HS-5 (cell line): ENCODE measurements around the gene LRR1.
"Not testable (repeated sequence)": the region's sequence is repeated elsewhere in the genome, so short reads cannot be mapped to it uniquely, and the experiment has no call there.

Experiments used
- DNase-seq: peaks from one replicate; pipeline ENCODE4 v3.0.0-alpha.2; 2012; ENCODE audit warnings: low read depth

Gene LRR1

DNA sequence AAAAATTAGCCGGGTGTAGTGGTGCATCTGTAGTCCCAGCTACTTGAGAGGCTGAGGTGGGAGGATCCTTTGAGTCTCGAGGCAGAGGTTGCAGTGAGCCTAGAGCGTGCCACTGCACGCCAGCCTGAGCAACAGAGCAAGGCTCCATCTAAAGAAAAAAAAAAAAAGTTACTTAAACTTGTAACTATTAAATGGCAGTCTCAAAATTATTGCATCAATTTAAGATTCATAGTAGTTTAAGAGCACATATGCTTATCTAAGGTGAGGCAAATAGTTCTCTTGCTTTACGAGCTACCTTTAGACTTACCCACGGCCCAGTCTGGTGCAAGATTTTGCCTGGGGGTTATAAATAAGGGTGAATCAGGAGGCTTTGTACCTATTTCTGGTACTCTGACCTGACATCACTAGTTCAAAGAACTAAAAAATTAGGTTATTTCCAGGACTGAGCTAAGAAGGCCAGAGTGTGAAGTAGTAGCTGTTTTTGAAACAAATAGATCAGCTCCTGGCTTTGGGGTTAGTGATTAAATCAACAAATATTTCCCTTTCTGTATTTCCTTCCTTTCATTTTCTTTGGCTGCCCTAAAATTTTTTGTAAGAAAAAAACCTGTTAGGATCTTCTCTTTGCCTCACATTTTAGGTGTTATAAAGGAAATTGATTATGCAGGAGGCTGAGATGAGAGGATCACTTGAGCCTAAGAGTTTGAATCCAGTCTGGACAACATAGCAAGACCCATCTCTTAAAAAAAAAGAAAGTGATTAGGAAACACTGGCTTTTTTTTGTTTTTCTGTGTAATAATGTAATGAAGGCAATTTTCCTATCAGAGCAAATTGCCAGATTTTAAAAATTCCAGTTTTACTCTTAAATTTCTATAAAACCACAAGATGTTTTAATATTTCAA, 25.4 kb downstream of the LRR1 start:
- no peak for DNase-seq

DNA sequence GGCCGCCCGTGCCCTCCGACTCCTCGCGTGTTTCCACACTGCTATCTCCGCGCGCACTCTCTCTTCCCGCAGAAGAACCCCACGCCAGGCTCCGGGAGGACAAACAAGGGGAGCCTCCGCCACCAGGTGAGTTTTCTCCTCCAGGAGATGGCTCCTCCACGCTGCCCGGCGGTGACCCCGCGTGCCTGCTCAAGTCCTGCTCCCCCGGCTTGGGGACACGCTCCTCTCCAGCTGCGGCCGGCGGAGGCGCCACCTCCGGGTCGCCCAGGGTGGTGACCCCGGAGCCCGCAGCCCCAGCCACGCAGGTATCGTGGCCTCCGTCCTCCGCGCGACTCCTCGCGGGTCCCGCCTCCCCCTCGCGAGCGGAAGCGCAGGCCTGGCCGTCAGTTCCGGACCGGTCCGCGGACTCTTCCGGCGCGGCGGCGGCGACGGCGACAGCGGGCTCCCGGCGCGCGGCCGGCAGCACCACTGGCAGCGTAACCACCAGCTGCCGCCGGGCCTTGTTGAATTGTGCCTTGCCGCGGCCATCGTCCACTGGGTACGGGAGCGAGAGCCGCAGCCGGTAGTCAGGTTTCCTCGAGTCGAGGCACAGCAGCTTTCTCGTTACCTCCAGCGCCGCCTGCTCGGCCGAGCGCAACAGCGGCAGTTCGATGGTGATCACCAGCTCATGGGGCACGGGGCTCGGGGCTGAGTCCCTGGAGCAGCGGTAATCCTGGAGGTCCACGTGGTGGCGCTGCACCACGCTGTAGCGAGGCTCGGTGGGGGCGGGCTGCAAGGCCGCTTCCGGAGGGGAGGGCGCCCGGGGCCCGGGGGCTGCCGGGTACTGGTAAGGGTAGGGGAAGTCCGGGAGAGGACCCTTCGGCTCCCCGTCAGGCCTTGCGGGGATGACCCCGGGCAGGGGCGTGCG, 35.2 kb downstream of the LRR1 start:
- DNase-seq = peak; percentile 64

DNA sequence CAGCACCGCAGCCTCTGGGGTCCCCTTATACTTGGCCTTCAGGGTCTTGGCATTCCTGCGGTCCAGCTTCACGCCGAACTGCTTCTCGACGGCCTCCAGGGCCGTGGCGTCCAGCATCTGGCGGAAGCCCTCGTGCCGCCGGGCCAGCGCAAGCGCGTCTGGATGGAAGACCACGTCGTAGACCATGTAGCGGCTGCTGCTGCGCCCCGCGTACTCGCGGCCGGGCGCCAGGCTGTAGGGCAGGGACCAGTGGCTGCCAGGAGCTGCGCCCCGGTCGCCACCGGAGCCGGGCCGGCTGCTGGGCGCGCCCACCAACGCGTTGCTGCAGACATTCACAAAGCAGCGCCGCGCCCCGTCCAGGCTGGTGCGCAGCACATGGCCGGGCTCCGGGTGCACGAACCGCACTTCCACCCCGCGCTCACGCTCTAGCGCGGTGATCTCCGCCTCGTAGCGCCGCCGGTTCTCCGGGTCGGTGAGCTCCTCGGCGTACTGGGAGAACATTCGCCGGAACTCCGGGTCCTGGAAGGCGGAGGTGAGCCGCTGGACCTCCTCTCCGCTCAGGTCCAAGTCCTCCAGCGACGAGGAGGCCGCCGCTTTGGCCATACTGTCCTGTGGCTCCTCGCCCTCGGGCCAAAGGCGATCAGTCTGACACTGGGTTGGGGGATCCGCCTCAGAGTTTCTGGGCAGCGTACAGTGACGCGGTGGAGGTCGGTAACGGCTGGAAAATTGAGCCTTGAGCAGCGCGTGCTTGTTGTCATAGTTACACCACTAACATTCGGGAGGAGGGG, 36.0 kb downstream of the LRR1 start, which contains the start of gene DNAAF2:
Gene DNAAF2 (minus strand): TSS at position 698 of the 788 bp plus-strand sequence. CDS start 95 bp downstream, at position 603.
- peak; percentile 30 for DNase-seq

DNA sequence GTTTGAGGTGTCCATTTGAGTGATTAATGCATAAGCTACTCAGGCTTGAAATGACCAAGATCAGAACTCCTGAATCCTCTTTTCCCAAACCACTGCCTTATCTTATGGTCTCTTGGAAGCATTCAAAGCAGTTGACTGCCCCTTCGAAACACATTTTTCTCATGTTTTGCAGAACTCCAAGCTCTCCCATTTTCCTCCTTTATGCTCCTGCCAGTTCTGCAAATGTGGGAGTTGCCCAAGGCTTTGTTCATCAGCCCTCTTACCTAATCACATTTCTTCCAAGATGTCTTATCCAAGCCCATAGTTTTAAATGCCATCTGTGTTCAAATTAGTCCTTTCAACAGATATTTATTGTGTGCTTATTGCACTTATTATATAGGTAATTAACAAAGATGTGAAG, 38.1 kb downstream of the LRR1 start:
- DNase-seq = no peak

DNA sequence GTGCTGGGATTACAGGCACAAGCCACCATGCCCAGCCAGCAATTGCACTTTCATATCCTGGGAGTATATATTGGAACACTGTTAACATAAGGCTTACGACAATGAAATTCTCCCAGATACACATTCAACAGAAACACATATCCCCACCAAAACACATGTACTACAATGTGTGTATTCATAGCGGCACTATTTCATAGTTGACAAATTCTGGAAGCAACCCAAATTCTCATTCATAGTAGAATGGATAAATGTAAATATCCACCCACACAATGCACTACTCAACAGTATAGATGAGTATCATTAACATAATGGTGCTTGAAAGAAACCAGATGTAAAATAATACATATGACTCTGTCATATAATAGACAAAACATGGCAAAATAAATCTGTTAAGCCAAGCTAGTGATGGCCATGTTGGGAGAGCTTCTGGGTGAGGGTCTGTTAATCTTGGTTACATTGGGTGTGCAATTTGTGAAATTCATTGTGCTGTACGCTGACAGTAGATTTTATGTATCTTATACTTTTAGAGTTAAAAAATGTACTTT, 38.9 kb downstream of the LRR1 start:
- no peak for DNase-seq

DNA sequence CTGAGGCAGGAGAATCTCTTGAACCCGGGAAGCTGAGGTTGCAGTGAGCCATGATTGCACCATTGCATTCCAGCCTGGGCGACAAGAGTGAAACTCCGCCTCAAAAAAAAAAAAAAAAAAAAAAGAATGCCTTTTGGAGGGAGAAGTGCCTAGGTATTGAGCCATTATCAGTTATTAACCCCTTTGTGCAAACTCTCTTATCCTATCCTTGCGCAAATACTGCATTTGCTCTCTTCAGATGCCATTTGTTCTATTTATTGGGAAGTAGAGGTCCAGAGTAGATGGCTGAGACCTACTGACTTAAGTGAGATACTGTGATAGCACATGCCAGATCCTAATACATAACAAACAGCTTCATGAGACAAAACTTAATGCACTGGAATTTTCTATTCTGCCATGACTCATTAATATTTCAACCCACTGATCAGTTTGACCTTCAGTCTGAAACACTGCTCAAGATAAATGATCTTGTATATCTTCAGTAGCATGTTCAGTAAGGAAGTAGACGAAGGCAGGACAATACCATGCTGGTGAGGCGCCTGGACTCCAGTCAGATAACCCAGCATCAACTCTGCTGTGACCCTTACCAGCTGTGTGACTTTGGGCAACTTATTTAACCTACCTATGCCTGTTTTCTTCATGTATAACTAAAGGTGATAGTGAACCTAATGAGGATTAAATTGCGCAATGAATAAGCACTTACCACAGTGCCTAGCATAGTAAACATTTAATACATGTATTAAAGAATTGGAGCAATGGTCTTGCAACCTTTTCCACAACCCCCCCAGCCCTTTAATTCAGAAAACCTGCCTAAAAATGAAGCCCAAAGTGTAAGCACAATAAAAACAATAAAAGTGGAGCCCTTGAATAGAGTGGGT, 42.0 kb downstream of the LRR1 start:
- no peak for DNase-seq

DNA sequence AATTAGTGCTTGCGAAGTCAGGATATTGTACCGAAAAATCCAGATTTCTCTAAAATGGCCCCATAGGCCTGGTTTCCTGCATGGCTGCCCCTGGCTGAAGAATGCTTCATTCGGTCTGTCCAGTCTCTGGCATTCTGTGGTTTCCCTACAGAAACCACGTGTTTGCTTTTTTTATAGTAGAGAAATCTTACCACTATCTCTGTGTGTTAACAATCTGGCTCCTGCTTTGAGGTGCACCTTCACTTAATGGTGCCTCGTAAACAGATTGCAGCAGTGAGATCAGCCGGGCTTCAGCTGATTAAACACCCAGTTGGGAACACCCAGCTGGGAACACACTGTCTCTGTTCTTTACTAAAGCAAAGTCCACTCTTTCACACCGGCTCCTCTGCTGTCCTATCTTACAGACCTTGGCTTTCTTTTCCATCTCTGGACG, 43.0 kb downstream of the LRR1 start:
- DNase-seq = no peak

DNA sequence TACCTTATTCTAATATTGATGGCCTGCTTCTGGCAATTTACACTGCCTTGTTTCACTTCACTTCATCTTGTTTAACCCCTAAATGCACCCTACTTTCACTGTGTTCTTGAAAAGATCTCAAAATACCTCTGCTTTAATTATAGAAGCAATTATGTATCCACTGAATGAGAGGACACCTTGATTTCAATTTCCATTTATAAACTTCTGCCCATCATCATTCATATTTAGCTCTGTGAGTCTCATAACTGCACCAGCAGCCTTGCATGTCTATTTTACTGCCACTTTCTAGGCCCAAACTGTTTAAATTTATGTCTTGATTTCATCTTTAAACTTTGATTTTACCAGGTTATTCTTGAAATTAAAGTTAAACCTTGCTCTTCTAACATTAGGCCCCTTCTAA, 43.4 kb downstream of the LRR1 start:
- DNase-seq = no peak

DNA sequence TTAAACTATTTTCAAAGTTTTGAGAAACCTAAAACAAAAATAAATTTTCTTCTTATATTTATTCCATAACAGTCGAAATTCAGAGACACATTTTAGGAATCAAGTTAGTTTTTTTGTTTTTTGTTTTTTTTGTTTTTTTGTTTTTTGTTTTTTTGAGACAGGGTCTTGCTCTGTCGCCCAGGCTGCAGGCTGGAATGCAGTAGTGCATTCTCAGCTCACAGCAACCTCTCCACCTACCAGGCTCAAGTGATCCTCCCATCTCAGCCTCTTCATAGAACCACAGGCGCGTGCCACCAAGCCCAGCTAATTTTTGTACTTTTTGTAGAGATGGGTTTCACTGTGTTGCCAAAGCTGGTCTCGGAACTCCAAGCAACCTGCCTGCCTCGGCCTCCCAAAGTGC, 54.8 kb downstream of the LRR1 start:
- DNase-seq = no peak

DNA sequence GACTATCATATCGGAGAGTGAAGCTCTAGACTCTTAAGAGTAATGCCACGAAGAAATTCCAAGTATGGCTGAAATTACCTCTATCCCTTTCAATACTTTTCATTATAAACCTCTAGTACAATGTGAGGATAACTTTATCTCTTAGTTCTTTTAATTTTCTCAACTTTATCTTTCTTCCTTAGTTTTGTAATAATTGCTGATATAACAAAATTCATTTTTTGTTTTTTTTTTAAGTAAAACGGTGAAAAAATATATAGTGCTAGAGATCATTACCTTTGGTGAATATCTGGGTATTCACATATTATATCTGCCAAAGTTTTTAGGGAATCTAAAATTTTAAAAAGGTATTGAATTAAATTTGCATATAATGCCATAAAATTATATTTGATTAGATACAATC, 55.8 kb downstream of the LRR1 start:
- no peak for DNase-seq

DNA sequence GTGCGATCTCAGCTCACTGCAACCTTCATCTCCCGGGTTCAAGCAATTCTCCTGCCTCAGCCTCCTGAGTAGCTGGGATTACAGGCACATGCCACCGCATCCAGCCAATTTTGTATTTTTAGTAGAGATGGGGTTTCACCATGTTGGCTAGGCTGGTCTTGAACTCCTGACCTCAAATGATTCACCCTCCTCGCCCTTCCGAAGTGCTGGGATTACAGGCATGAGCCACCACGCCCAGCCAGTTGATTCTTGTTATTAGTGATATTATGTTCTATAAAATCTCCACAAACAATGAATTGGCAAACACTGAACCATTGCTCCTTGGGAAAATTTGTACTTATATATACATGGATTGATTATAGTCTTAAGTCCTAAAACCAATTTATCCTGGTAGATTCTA, 58.8 kb downstream of the LRR1 start:
- DNase-seq = not testable (repeated sequence)

DNA sequence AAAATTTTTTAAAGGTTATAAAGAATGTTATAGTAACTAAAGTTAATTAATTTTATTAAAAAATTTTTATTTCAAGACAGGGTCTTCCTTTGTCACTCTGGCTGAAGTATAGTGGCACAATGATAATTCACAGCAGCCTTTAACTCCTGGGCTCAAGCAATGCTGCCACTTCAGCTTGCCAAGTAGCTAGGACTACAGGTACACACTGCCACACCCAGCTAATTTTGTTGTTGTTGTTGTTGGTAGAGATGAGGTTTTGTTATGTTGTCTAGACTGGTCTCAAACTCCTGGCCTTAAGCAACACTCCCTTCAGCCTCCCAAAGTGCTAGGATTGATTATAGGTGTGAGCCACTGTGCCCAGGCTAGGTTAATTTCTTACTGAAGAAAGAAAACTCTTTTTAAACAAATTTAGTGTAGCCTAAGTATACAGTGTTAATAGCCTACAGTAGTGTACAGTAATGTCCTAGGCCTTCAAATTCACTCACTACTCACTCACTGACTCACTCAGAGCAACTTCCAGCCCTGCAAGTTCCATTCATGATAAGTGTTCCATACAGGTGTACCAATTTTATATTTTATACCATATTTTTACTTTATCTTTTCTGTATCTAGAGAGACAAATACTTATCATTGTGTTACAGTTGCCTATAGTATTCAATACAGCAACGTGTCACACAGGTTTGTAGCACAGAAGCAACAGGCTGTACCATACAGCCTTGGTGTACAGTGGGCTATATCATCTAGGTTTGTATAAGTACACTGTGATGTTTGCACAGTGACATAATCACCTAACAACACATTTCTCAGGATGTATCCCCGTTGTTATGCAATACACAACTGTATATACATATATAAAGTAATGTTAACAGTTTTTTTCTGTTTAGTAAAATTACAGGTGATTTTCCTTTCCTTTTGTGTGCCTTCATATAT, 61.1 kb downstream of the LRR1 start:
- no peak for DNase-seq
